OCI-LY1 (cell line): ENCODE data around the gene TEX52.

Experiments
- EZH2 ChIP-seq: fragments of 200-600 bp; sonication (generic), shearing (Covaris generic); IDR thresholded peaks from 2 replicates; pipeline ENCODE4 v1.8.0; 2017; ENCODE audit warnings: borderline replicate concordance, mixed run types, mild to moderate bottlenecking, antibody characterized with exemption, low read length, moderate library complexity, mixed read lengths
- TF ChIP-seq, protein P1 (sequence below): fragments of 200-600 bp; sonication (generic), shearing (Covaris generic); IDR thresholded peaks from 2 replicates; pipeline ENCODE4 v1.5.1; 2017; ENCODE audit warnings: mild to moderate bottlenecking, antibody characterized with exemption, low read length, moderate library complexity, mixed read lengths

DNA sequence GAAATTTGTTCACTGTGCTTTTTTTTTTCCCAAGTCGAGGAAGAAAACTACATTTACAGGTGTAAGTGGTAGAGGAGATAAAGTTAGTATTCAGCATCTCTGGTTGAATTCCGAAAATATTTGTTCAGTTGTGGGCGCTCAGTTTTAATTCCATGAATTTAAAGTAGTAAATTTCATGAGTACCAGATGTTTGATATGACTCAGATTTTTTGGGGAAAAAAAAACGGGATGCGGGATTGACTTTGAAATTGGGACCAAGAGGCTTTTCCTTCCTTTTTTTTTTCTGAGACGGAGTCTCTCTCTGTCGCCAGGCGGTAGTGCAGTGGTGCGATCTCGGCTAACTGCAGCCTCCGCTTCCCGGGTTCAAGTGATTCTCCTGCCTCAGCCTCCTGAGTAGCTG, 35.4 kb upstream of the TEX52 start:
- TF ChIP-seq, protein P1, sequence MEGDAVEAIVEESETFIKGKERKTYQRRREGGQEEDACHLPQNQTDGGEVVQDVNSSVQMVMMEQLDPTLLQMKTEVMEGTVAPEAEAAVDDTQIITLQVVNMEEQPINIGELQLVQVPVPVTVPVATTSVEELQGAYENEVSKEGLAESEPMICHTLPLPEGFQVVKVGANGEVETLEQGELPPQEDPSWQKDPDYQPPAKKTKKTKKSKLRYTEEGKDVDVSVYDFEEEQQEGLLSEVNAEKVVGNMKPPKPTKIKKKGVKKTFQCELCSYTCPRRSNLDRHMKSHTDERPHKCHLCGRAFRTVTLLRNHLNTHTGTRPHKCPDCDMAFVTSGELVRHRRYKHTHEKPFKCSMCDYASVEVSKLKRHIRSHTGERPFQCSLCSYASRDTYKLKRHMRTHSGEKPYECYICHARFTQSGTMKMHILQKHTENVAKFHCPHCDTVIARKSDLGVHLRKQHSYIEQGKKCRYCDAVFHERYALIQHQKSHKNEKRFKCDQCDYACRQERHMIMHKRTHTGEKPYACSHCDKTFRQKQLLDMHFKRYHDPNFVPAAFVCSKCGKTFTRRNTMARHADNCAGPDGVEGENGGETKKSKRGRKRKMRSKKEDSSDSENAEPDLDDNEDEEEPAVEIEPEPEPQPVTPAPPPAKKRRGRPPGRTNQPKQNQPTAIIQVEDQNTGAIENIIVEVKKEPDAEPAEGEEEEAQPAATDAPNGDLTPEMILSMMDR, result no peak
- no peak for TF ChIP-seq EZH2
